ELR (cell line): ENCODE results near the gene EPHA4.

ENCODE experiments used
- DNase-seq: peaks from one replicate; pipeline ENCODE4 v3.0.0-alpha.2; 2015; ENCODE audit warnings: low read depth

Gene EPHA4

GRCh38 chr2:221504905-221505304 is 67.2 kb downstream of the EPHA4 start:
- DNase-seq = no peak

GRCh38 chr2:221503965-221504364 is 68.1 kb downstream of the EPHA4 start:
- DNase-seq = no peak

- peak; percentile 73 for DNase-seq
Measured at GRCh38 chr2:221502270-221503010, 69.7 kb downstream of the EPHA4 start.

GRCh38 chr2:221501883-221502269 is 70.2 kb downstream of the EPHA4 start:
- peak; percentile 3 for DNase-seq

DNA sequence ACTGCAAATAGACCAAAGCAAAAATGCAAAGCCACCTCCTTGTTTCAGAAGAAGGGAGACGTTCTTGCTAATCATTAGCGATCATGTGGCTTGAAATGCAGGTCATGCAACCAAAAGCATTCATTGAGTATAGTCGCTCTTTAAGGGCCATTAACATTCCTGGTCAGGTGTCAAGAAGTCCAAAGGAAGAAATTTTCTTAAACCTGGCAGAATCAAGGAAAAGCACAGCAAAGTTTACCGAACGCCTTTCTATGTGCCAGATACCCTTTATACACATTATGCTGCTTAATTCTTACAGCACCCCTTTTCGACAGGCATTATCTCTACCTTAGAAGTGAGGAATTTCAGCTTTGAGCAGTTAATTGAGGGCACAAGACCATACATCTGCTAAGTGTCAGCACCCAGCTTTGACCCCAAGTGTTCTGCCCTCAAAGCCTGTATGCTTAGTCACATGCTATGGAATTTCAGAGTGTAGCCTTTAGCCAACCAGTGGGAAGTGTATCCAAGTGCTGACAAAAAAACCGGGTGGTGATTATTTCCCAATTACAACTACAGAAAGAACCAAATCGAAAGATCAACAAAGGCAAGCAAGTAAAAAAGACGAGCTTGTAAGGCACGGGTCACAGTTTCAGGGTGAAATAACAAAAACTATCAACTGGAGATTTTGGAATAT is 70.8 kb downstream of the EPHA4 start:
- DNase-seq = peak; percentile 74

- no peak for DNase-seq
Measured at GRCh38 chr2:221500501-221501209, 71.4 kb downstream of the EPHA4 start.

DNA sequence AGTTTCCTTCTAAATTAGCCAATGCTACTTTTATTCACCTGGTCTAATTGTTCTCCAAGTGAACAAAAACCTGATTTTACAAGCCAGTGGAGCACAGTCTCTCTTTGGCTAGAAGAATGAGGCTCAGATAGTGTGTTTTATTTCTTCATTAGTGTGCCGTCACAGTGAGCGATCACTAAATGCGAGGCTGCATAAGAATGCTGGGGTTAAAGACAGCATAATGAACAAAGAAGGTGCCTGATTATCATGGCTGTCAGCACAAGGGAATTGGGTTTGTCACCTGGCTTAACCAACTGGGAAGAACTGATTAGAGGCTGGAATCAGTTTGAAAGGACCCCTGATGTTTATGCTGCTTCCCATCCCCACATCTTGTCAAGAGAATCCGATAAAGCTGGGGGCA is 76.4 kb downstream of the EPHA4 start:
- DNase-seq = no peak

GRCh38 chr2:221494556-221494955 is 77.5 kb downstream of the EPHA4 start:
- peak; percentile 31 for DNase-seq

DNA sequence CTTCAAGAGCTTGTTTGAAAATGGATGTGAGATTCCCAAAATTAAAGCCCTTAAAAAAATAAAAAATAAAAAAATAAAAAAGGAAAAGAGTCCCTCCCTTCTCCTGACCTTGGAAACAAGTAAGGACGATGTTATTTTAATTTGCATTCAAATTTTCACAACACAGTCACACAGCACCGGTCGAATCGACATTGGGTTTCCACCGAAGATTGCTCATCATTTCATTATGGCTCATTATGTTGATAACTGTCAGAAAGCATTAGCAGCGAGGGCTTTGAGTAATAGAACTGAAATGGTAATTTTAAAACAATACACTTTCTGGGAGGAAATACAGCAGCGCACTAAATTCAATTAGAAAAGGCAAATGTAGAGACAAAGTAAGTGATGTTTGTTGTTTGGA is 78.7 kb downstream of the EPHA4 start:
- DNase-seq = no peak

- no peak for DNase-seq
Measured at GRCh38 chr2:221492636-221493035, 79.5 kb downstream of the EPHA4 start.

DNA sequence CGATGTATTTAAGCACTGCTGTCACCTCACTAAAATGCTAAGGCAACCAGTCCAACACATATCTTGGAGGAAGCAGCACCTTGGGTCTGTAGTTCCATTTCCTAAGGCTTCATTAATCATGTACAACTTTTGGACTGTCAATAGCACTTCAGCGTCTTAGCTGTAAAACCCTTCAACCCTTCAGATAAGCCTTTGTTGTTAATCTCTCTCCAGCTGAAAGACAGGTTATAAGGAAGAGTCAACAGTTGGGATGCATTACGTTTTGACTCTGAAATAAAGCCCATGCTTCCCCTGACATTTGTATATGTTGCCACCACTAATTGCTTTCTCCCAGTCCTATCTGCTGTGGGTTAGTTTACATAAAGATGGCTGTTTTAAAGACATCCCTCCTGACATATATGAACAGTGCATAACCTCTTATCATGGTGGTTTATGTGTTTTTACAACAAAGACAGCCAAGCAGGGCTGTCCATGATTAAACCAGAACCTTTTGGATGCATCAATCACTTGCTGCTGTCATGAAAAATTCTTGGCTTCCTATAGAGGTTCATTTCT is 81.5 kb downstream of the EPHA4 start:
- no peak for DNase-seq

DNA sequence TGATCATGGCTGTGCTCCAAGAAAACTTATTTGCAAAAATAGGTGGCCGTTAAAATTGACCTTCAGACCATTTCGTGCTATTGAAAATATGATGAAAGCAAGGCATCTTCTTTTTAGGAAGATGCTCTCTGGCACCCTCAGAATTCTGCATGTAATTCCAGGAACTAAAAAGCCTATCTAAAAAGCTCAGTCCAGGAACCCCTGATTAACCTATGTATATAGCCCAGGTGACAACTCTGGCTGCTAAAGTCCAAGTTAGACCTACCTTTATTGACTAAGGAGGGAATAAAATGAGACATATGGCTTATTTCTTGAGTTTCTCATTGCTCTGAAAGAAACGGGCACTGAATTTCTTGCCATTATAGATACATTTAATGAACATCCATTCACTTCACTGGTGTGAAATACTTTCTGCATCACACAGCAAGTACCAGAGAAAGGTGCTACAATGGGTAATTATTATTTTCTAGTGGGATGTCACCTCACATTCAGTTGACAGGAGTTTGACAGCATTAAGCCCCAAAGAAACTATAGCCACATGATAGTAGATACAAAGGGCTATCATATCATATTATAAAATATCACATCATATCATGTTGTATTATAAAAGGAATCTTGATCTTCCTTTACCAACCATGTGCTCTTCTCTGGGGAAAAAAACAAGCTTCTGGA is 83.8 kb downstream of the EPHA4 start:
- no peak for DNase-seq

DNA sequence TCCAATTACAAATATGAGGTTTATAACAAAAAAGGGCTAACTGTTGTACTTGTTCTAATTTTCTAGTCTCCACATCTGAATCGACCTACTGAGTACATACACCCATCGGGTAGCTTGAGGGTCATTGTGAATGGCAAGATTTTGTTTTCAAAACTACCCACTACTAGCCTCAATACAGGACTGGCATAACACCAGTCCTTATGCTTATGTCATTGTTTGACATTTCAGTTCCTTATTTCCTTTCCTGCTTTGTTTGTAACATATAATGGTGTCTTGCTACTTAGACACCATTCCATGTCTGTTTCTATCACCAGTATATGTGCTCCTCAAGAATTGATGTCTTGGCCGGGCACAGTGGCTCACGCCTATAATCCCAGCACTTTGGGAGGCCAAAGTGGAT is 86.0 kb downstream of the EPHA4 start:
- no peak for DNase-seq

DNA sequence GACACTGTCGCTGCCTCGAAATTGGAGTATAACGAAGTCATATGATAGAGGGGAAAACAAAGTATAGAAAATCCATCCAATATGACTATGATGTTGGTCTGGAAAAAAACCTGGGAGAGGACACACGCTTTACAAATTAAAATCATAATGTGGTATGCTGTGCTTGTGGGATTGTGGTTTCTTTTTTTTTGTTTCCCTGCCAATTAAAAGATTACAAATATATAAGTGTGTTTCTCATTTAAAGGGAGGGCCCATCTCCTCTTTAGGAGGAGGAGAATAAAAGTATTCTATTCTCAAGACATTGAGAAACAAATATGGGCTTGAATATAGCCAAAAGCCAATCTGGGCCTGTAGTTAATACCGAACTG is 86.6 kb downstream of the EPHA4 start:
- DNase-seq = no peak

- no peak for DNase-seq
Measured at GRCh38 chr2:221484761-221485502, 87.2 kb downstream of the EPHA4 start.

DNA sequence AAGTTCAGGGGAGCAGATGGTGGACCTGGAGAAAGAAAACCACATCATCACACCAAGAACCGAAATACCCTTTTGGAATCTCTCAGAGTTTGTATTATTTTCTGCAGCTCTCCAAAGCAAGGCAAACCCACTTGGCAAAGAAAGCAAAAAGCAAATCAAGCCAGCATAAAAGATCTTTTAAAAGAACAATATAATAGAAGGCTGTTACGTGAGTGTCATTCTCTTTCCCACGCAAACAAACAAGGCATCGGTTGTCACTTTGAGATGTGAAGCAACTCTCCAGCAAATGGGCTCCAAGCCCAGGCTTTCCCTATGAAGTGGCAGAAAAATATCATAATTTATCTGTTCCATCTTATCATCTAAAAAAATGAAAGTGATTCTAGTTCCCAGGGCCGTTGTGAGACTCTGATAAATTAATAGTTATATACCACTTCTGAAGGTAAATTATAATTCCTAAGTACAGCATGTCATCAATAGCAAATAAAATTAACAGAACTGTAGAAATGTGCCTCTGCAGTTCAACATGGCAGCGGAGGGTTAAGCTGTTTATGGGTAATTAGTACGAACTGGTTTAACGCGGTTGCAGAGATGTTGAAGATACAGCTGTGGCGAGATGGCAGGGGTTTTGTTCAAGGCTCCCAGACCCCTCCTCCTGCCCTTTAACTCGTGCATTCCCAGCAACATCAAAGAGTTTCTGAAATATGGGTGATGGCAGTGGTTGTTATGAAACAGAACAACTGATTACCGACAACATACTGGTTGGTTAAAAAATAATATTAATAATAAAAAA is 89.2 kb downstream of the EPHA4 start:
- DNase-seq = no peak

DNA sequence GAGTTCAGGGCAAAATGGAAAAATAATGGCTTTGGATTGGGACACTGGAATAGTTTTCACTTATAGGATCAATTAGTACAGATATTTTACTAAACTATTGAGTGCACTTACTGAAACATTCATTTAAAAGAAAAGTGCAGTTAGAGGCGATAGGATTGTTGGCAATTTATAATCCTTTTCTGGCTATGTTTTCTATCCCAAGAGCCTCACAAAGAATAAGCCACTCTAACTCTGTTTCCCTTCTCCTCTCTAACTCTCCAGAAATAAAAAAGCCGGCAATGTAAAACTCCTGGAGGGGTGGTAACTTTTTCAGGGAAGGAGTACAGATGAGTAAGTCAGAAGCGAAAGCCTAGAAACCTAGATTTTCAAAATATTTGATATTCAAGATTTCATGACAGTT is 91.3 kb downstream of the EPHA4 start:
- DNase-seq = no peak

DNA sequence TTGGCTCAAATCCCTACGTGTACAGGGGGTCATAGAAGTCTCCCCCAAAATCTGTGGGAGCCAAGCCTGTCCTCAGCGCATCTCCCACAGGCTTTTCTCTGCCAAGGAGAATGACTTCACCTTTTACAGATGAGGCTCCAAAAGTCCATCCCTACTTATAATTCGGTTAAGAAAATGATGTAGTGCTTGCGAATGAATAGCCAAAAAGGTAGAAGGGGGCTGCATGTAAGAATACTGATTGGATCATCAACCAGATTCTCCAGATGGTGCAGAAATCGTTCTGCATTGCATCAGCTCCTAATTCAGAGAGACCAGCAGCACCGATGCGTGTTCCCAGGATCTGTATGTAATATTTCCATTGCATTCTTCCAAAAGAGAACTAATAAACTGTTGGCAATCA is 91.9 kb downstream of the EPHA4 start:
- DNase-seq = no peak

GRCh38 chr2:221478485-221478863 is 93.6 kb downstream of the EPHA4 start:
- DNase-seq = no peak

DNA sequence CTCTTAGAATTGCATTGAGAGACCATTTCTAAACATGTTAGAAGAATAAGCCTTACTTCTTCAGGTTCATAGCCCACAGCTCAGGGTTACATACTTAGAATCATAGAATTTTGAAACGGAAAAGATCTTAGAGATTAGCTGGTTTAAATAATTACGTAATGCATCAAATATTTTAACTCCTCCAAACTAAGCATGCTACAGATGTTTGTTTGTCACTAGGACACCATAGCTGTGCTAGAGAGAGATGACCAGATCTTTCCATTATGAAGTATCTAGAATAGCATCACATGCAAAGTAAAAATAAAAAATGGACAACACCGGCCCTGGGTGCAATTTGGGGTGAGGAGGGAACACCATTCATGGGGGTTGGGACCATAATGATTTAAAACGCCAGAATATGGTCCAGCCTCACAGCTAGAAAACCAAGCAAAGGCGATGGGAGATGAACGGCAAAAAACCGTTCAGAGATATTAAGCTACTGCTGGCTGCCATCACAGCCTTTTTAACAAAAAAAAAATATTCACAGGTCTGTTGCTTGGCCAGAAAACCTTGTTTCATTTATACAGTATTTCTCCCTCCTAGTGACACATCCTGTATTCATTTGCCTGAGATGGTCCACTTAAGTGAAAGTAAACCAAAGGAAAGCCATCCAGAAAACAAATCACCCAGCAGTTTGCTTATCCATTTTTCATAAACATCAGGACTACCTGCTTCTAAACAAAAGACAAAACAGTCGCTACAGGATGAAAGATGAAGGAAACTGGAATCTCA is 94.2 kb downstream of the EPHA4 start:
- no peak for DNase-seq
